HPDE6-E6E7 (cell line): ENCODE data around the gene RICTOR.
"Not testable (repeated sequence)": the region's sequence is repeated elsewhere in the genome, so short reads cannot be mapped to it uniquely, and the experiment has no call there.

Source experiments
- DNase-seq: peaks from one replicate; pipeline ENCODE4 v3.0.0; 2011; ENCODE audit warnings: missing footprints; ENCODE audit errors: extremely low spot score

The RICTOR gene

GRCh38 chr5:39009981-39010380 lies 64.2 kb downstream of the RICTOR start:
- no peak for DNase-seq

GRCh38 chr5:39009280-39009679 lies 64.9 kb downstream of the RICTOR start:
- DNase-seq, result no peak

GRCh38 chr5:39006650-39007049 lies 67.5 kb downstream of the RICTOR start:
- DNase-seq, result no peak

GRCh38 chr5:39005566-39006232 lies 68.5 kb downstream of the RICTOR start:
- DNase-seq, result peak; percentile 4

- DNase-seq, result no peak
Observed at GRCh38 chr5:39001683-39002082, 72.5 kb downstream of the RICTOR start.

- DNase-seq, result no peak
Observed at GRCh38 chr5:38999037-38999436, 75.2 kb downstream of the RICTOR start.

- DNase-seq, result no peak
Observed at GRCh38 chr5:38997591-38997990, 76.6 kb downstream of the RICTOR start.

GRCh38 chr5:38996123-38996522 lies 78.1 kb downstream of the RICTOR start:
- no peak for DNase-seq

GRCh38 chr5:38994324-38994927 lies 79.8 kb downstream of the RICTOR start:
- DNase-seq, result peak; percentile 16

- DNase-seq, result not testable (repeated sequence)
Observed at GRCh38 chr5:38989974-38990719, 84.1 kb downstream of the RICTOR start.

GRCh38 chr5:38985909-38986452 lies 88.2 kb downstream of the RICTOR start:
- DNase-seq, result no peak

GRCh38 chr5:38979535-38979934 lies 94.7 kb downstream of the RICTOR start:
- DNase-seq, result no peak

GRCh38 chr5:38978036-38978435 lies 96.2 kb downstream of the RICTOR start:
- DNase-seq, result no peak

- no peak for DNase-seq
Observed at GRCh38 chr5:38968665-38969064, 105.5 kb downstream of the RICTOR start.

GRCh38 chr5:38961691-38962090 lies 112.5 kb downstream of the RICTOR start:
- no peak for DNase-seq

- no peak for DNase-seq
Observed at GRCh38 chr5:38953426-38954012, 120.7 kb downstream of the RICTOR start.

- DNase-seq, result no peak
Observed at GRCh38 chr5:38948501-38948900, 125.7 kb downstream of the RICTOR start.

- no peak for DNase-seq
Observed at GRCh38 chr5:38944282-38944681, 129.9 kb downstream of the RICTOR start.

GRCh38 chr5:38941912-38942311 lies 132.3 kb downstream of the RICTOR start:
- no peak for DNase-seq

- no peak for DNase-seq
Observed at GRCh38 chr5:38940230-38940858, 133.9 kb downstream of the RICTOR start.

GRCh38 chr5:38938973-38939372 lies 135.2 kb downstream of the RICTOR start:
- DNase-seq, result no peak

GRCh38 chr5:38938424-38938823 lies 135.8 kb downstream of the RICTOR start:
- DNase-seq, result no peak
